Measurements from ENCODE around the gene KLHDC7B.

GRCh38 chr22:50527921-50528681 is 17.6 kb upstream of the KLHDC7B start:
- TF ChIP-seq CTCF (IDR thresholded peaks at IDR 0.05) (no peak), POLR2A (IDR thresholded peaks at IDR 0.05) (no peak)

Measured in adrenal gland (tissue), 5 donors.